IPS DF 4.7 (cell line): ENCODE results near the gene PLPPR2.
"Not testable (repeated sequence)": the region's sequence is repeated elsewhere in the genome, so short reads cannot be mapped to it uniquely, and the experiment has no call there.

Experiments
- DNase-seq: peaks from one replicate; pipeline ENCODE4 v3.0.0-alpha.2; 2013; ENCODE audit warnings: low spot score; ENCODE audit errors: extremely low read depth

The PLPPR2 gene, protein sequence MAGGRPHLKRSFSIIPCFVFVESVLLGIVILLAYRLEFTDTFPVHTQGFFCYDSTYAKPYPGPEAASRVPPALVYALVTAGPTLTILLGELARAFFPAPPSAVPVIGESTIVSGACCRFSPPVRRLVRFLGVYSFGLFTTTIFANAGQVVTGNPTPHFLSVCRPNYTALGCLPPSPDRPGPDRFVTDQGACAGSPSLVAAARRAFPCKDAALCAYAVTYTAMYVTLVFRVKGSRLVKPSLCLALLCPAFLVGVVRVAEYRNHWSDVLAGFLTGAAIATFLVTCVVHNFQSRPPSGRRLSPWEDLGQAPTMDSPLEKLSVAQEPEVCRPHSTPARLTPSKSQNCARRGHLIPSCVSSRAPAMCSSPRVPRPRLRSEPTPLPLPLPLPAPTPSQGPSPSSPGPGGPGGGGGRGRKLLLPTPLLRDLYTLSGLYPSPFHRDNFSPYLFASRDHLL

DNA sequence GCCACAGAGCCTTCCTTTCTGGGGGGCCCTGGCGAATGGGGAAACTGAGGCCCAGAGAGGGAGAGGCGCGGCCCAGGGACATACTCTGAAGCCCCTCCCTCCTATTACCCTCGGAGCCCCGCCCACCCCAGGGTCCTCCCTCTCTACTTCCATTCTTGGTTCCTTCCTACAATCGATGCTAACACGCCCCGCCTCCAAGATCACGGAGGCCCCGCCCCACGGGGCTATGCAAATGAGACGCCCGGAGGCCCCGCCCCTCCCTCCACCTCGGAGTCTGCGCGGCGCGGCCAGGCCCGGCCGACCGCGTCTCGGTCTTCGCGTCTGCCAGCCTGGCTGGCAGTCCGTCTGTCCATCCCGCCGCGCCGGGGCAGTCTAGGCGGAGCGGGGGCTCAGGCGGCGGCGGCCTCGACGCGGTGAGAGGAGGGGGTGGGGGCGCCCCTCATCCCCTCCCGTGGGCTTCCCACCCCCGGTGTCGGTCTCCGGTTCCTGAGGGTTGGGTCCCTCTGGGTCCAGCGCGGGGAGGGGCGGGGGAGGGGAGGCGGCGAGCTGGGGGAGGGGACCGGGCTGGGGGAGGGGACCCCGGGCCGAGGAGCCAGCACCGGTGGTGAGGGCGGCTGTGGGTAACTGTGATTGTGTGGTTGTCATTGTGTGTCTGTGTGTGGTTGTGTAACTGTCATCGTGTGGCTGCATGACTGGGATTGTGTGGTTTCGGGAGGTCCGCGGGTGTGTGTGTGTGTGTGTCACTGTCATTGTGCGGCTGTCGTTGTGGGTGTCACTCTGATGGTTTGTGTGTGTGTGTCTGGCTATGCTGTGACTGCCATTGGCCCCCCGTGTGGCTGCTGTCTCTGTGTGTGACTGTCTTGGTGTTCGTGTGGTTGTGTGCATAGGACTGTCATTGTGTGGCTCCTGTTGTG lies at the start of gene PLPPR2:
TSS of gene PLPPR2 (plus strand) at position 273 of the 914 bp plus-strand sequence. CDS start 2,242 bp downstream, outside the sequence.
- DNase-seq, result no peak

DNA sequence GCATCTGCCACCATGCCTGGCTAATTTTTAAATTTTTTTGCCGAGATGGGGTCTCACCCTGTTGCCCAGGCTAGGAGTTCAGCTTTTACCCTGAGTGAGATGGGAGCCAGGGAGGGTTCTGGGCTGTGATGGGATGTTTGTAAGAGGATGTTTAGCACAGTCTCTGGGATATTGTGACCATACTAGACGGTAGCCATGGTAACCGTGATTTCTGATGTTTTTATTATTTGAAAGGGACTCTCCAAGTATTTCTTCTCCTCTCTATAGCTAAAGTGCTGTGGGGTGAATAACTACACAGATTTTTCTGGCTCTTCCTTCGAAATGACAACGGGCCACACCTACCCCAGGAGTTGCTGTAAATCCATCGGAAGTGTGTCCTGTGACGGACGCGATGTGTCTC lies 48.9 kb upstream of the PLPPR2 start:
- DNase-seq, result no peak

DNA sequence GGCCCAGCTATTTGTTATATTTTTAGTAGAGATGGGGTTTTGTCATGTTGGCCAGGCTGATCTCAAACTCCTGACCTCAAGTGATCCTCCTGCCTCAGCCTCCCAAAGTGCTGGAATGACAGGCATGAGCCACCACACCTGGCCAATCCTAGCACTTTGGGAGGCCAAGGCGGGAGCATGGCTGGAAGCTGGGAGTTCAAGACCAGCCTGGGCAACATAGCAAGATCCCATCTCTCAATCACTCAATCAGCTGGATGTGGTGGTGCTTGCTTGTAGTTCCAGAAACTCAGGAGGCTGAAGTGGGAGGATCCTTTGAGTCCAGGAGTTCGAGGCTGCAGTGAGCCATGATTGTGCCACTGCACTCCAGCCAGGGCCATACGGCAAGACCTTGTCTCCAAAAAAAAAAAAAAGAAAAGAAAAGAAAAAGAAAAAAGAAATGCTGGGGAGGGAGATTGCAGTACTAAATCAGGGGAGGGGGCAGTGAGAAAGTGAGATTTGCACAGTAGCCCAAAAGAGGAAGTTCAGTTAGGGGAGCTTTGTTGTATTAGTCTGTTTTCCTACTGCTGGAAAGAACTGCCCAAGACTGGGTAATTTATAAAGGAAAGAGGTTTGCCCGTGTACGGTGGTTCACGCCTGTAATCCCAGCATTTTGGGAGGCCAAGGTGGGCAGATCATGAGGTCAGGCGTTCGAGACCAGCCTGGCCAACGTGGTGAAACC lies 34.8 kb upstream of the PLPPR2 start:
- DNase-seq, result not testable (repeated sequence)

DNA sequence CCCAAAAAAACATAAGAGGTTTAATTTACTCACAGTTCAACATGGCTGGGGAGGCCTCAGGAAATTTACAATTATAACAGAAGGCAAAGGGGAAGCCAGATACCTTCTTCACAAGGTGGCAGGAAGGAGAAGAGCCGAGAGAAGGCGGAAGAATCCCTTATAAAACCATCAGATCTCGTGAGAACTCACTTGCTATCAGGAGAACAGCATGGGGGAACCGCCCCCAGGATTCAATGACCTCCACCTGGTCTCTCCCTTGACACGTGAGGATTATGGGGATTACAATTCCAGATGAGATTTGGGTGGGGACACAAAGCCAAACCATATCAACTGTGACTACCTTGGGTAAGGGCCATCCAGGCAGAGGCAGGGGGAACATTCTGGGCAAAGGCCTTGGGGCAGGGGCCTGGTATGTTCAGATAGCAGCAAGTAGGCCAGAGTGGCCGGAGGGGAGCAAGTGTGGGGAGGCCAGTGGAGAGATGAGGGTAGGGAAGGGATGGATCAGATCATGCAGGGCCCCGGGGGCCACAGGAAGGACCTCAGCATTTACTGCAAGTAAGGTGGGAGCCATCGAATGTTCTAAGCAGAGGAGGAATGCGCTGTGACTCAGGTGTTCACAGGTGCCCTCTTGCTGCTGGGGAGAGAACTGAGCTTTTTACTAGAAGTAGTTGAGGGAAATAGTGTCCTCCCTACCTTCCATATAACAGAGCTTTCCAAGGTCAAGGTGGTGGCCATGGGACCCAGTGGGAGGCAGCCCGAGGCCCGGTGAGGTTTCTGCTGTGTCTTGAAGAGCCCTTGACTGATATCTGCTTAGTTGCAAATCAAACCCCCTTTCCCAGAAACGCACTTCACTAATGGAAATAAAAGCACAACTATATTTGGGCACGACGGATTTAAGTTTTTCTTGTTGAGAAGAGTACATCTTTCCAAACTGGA lies 33.8 kb upstream of the PLPPR2 start:
- DNase-seq, result no peak

DNA sequence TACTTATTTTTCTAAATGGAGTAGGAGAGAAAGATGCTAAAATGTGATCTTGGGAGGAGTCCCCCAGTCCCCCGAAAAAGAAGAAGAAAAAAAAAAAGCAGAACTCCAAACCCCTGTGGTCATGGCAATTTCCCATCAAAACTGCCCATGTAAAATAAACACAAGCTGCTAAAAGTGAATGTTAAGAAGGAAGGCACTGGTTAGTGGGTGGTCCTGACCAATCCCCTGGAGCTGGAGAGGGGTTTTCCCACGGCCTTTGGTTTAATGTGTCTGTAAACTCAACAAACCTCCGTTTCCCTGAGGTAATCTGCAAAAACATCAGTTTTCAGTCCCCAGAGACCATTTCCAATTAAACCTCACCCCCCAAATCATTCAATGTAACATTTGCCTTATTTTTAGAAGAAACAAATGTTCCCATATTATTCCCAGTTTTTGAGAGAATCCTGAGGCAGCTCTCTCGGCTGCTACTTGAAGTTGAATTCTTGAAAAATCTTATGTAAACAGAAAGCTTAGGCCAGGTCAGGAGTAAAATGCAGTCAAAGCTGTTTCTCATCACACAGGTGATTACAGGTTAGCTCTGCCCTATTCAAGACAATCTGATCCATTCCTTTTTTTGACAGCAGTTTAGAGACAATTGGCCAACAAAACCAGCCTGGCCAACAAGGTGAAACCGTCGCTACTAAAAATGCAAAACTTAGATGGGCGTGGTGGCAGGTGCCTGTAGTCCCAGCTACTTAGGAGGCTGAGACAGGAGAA lies 32.8 kb upstream of the PLPPR2 start:
- no peak for DNase-seq

DNA sequence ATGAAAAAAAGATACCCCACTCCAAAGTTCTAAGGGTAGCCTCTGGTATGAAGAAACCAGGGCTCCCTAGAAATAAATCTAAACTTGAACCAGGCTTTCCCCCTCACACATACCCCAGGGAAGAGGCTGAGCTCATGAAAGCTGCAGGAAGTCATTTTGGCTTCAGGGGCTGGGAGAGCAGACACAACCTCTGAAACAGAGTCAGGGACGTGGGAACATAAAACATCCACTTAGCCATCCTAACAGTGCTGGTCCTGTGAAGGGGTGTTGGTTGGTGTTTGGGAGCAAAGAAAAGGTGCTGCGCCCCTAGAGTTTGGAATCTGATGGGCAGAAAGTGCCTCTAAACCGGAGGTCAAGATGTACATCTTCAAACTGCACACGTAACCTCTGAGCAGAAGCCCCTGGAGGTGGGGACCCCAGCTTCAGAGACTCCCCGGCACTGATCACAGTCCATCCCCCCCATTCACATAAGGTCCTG lies 31.6 kb upstream of the PLPPR2 start:
- DNase-seq, result no peak

DNA sequence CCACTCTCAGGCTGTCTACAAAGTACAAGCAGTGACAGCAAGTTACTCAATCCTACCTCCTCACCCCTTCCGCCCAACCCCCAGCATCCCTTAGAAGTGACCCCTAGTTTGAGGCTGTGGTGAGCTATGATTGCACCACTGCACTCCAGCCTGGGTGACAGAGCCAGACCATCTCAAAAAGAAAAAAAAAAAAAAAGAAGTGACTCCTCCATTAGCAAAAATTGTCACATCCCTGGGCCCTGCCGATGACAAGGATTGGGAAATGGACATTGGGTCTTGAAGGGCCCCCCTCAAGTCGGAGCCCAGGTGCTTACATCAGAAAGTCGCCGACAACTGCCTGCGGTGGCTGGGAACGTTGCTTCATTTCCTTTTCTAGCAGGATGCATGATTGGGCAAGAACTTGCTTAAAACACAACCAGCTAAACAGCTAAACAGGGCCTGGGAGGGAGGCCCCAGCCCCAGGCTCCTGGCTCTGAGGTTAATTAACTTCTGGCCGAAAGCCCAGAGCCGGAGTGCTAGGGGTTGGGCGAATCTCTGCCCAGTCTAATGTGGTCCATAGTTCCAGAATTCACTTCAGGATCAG lies 31.1 kb upstream of the PLPPR2 start:
- DNase-seq, result no peak

DNA sequence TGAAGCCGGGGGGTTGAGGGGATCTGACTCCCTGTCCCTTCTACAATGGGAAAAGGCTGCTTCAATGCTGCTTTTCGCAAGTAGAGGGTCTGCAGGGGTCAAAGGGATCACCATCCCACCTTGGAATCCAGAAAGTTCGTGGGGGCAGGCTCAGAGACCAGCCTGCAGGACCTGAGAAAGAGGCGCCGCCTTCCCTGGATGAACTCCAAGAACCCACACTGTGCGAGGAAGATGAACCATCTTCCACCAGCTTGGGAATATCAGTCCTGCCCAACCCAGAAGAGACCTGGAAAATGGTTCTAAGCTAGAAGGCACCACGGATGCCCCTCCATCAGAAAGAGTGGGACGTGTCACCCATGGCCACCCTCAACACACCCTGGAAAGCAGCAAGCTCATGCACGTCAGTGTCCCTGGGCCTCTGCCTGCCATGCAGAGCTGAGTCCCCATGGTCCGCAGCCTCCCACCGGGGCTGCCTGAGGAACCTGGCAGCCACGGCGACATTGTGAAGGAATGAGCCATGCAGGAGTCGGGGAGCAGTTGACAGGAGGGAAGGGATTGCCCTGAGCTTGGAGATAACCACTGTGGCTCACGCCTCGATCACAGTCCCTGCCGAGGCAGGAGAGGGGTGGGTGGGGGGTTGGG lies 30.4 kb upstream of the PLPPR2 start:
- no peak for DNase-seq

DNA sequence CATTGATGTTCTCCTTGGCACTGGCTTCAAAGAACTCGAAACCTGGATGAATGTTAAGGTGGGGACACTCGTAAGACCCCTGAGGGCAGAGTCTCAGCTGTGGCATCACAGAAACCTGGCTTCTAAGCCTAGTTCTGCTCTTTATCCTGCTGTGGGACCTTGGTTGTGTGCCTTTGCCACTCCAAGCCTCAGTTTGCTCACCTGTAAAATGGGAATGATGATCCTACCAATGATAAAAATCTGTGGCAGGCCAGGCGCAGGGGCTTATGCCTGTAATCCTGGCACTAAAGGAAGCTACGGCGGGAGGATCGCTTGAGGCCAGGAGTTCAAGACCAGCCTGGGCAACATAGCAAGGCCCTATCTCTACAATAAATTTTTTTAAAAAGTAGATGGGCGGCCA lies 29.7 kb upstream of the PLPPR2 start:
- DNase-seq, result no peak

DNA sequence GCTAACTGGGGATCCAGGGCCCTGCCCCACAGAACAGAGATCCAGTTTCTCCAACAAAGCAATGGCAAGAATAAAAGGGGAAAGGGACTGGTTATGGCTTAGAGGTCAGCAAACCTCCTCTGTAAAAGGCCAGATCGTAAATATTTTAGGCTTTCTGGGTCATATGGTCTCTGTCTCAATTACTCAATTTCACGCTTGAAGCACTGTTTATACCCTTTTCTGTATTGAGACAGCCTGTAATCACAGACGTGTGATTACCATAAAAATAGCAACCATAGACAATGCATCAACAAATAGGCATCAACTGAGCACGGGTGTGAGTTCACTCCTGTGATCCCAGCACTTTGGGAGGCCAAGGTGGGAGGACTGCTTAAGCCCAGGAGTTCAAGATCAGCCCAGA lies 25.1 kb upstream of the PLPPR2 start:
- DNase-seq, result no peak

DNA sequence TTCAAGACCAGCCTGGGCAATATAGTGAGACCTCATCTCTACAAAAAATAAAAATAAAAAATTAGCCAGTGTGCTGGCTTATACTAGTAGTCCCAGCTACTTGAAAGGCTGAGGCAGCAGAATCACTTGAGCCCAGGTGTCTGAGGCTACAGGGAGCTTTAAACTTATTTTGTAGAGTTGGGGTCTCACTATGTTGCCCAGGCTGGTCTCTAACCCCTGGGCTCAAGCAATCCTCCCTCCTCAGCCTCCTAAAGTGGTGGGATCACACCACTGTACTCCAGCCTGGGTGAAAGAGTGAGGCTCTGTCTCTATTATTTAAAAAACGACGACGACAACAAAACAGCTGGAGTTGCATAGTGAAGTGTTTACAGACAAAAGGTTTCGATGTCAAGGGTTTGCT lies 23.7 kb upstream of the PLPPR2 start:
- no peak for DNase-seq

DNA sequence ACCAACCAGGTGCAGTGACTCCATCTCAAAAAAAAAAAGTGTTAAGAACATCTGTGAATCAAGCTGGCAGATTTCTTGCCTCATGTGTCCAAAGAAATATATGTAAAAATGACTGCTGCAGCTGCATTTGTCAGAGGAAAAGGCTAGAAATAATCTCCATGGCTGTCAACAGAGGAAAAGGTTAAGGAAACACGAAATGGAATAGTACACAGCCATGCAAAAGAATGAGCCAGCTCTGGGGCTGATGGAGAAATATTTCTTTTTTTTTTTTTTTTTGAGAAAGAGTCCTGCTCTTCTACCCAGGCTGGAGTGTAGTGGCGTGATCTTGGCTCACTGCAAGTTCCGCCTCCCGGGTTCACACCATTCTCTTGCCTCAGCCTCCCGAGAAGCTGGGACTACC lies 22.4 kb upstream of the PLPPR2 start:
- DNase-seq, result no peak

DNA sequence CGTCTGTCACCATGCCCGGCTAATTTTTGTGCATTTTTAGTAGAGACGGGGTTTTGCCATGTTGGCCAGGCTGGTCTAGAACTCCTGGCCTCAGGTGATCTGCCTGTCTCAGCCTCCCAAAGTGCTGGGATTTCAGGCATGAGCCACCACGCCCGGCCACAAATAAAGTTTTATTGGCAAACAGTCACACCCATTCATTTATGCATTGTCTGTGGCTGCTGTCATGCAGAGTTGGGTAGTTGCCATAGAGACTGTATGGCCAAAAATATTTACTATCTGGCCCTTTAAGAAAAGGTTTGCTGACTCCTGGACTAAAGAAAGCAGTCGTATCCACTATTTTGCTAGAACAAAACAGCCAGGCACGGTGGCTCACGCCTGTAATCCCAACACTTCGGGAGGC lies 21.4 kb upstream of the PLPPR2 start:
- not testable (repeated sequence) for DNase-seq

DNA sequence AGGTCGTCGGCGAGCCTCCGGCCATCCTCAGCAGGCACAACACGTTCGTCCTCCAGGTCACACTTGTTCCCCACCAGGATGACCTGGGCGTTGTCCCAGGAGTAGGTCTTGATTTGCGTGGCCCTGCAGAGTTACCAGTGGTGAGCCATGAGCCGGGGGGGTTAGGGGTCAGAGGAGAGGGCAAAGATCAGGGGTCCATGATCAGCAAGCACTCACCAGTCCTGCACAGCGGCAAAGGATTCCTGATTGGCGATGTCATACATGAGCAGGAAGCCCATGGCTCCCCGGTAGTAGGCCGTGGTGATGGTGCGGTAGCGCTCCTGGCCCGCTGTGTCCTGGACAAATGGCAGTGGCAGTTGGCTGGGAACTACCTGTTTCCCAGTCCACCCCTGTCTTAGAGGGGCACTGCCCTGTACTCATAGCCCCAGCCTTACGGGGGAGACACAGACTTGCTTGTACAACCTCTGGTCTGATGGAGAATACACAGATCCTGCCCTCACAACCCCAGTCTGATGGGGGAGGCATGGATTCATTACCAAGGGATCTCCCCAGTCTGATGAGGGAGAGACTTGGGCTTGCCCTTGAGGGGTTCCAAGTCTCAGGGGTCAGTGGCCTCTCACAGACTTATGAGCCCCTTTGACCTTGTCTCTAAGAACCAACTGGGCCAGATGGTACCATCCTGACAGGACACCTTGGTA lies 19.6 kb upstream of the PLPPR2 start:
- no peak for DNase-seq

DNA sequence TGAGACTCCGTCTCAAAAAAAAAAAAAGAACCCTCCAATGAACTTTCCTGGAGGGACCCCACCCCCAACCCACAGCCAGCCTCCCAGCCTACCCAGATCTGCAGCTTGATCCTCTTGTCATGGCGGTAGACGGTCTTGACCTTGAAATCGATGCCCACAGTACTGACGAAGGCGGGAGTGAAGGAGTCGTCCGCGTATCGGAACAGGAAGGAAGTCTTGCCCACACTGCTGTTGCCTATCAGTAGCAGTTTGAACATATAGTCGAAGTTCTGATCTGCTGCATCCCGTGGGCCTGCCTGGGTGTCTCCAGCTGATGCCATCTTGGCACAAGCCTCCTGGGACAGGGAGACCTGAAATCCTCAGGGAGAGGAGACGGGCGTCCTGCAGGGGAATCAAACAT lies 18.2 kb upstream of the PLPPR2 start:
- no peak for DNase-seq

DNA sequence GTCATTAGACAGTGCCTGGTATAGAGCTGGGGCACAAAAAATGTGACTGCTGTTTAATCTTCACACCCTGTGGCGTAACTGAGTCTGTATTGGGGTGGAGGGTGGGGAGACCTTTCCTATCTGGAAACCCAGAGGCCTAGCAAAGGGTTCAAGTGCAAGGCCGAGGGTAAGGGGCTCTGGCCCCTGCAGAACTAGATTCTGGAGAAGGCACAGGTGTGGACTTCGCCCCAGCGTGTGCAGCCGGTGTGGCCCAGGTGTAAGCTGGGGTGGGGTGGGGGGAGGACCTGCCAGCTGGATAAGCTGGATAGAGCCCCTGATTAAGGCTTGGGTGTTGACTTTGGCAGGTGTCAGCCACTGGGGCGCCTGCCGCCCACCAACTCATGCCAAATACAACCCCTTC lies 17.1 kb upstream of the PLPPR2 start:
- DNase-seq, result no peak

DNA sequence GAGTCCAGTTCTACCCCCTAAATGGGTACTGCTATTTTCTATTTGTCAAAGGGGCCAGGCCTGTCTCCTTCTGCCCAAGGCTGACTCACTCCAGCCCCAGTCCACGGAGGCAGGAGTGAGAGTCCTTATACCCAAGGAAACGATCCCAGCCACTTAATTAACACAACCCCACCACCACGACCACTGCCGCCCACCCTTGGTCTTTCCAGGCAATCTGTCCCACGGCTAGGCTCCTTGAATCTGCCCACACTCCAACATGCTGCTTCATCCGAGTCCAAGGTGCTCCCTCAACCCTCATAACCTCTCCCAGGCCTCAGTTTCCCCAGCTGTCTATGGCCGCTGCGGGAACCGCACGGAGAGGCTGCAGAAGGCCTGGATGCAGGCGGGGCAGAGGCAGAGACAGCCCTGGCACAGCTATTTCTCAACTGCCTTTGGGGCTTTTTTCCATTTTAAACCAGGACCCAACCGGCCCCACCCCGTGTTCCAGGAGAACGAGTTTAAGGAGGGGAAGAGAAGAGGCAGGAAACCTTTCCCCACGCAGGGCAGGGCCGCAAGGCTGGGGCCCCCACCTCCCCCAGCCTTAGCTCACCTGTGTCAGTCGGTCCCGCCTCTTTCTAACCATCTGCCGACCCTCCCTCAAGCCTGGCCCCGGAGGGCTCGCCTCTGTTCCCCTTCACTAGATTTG lies 16.5 kb upstream of the PLPPR2 start:
- no peak for DNase-seq
